HG02759 (cell line): ENCODE measurements around the gene SPTBN4.
"Not testable (repeated sequence)": the region's sequence is repeated elsewhere in the genome, so short reads cannot be mapped to it uniquely, and the experiment has no call there.

ENCODE experiments used
- ATAC-seq: cut with Tn5 transposase; IDR thresholded peaks from one replicate; pipeline ENCODE4 v1.9.1; 2021; ENCODE audit warnings: mild to moderate bottlenecking, moderate library complexity; ENCODE audit not compliant: unreplicated experiment

Gene SPTBN4

GRCh38 chr19:40438284-40438683 lies 28.5 kb upstream of the SPTBN4 start:
- ATAC-seq, result no peak

GRCh38 chr19:40441719-40442253 lies 25.0 kb upstream of the SPTBN4 start:
- ATAC-seq, result no peak

- ATAC-seq, result no peak
These were observed 24.3 kb upstream of the SPTBN4 start for GRCh38 chr19:40442328-40443130.

GRCh38 chr19:40443131-40443999 lies 23.4 kb upstream of the SPTBN4 start:
- peak; percentile 69 for ATAC-seq

- ATAC-seq, result peak; percentile 76
These were observed 22.6 kb upstream of the SPTBN4 start, which contains the start of gene SERTAD3 for GRCh38 chr19:40444000-40444824. Gene SERTAD3, minus strand, starts transcription at chr19:40444335. Its CDS starts 2,255 bp downstream, at chr19:40442080.

- no peak for ATAC-seq
These were observed 21.9 kb upstream of the SPTBN4 start for GRCh38 chr19:40444825-40445312.

GRCh38 chr19:40445780-40446262 lies 21.0 kb upstream of the SPTBN4 start:
- no peak for ATAC-seq

- no peak for ATAC-seq
These were observed 20.5 kb upstream of the SPTBN4 start for GRCh38 chr19:40446263-40446784.

- ATAC-seq, result no peak
These were observed 17.3 kb upstream of the SPTBN4 start for GRCh38 chr19:40449506-40449905.

GRCh38 chr19:40450664-40451063 lies 16.1 kb upstream of the SPTBN4 start:
- no peak for ATAC-seq

- ATAC-seq, result no peak
These were observed 14.8 kb upstream of the SPTBN4 start for GRCh38 chr19:40452016-40452415.

GRCh38 chr19:40453151-40453735 lies 13.6 kb upstream of the SPTBN4 start:
- ATAC-seq, result no peak

- ATAC-seq, result not testable (repeated sequence)
These were observed 12.9 kb upstream of the SPTBN4 start for GRCh38 chr19:40453943-40454342.

GRCh38 chr19:40457048-40457447 lies 9.8 kb upstream of the SPTBN4 start:
- ATAC-seq, result no peak

- ATAC-seq, result no peak
These were observed 8.7 kb upstream of the SPTBN4 start for GRCh38 chr19:40457953-40458596.

GRCh38 chr19:40458597-40458974 lies 8.2 kb upstream of the SPTBN4 start:
- no peak for ATAC-seq

GRCh38 chr19:40460185-40460584 lies 6.6 kb upstream of the SPTBN4 start:
- ATAC-seq, result no peak

GRCh38 chr19:40461669-40462221 lies 5.1 kb upstream of the SPTBN4 start:
- no peak for ATAC-seq

- not testable (repeated sequence) for ATAC-seq
These were observed 3.2 kb upstream of the SPTBN4 start for GRCh38 chr19:40463587-40464037.
